SK-N-MC (cell line): ENCODE data around the gene DIDO1.
A peak's percentile ranks its signal among the peaks of the same experiment; 100 is the strongest.

ENCODE experiments used
- DNase-seq: peaks from one replicate; pipeline ENCODE4 v3.0.0-alpha.2; 2011; ENCODE audit warnings: low read depth, low spot score
- H3K27ac ChIP-seq: fragments of 200-600 bp; sonication (generic); 2 replicates; pipeline ENCODE4 v1.5.1; 2016; ENCODE audit warnings: mixed run types
- H3K36me3 ChIP-seq: fragments of 200-600 bp; sonication (generic); 2 replicates; pipeline ENCODE4 v1.6.1; 2017; ENCODE audit warnings: antibody characterized with exemption, low read length, mixed read lengths; ENCODE audit not compliant: insufficient read depth
- H3K4me3 ChIP-seq: fragments of 200-600 bp; sonication (generic); 2 replicates; pipeline ENCODE4 v1.5.1; 2016
- H3K9ac ChIP-seq: fragments of 200-600 bp; sonication (generic); 2 replicates; pipeline ENCODE4 v1.8.0; 2017; ENCODE audit warnings: mixed run types, mixed read lengths; ENCODE audit not compliant: insufficient read length
- H3K9me3 ChIP-seq: fragments of 200-600 bp; sonication (generic); 2 replicates; pipeline ENCODE4 v1.6.1; 2017; ENCODE audit warnings: low read depth, mild to moderate bottlenecking, antibody characterized with exemption, low read length, moderate library complexity, mixed read lengths
- EZH2 ChIP-seq: fragments of 200-600 bp; sonication (generic); IDR thresholded peaks from one replicate; pipeline ENCODE4 v1.6.1; 2017; ENCODE audit warnings: antibody characterized with exemption
- FOXP2 ChIP-seq: optimal IDR thresholded peaks from 2 replicates; pipeline ENCODE3; 2011; ENCODE audit warnings: mild to moderate bottlenecking, moderate library complexity; ENCODE audit not compliant: insufficient read depth; ENCODE audit errors: extremely low read length, control extremely low read depth
- POLR2AphosphoS5 ChIP-seq: IDR thresholded peaks from 2 replicates; pipeline ENCODE4 v1.6.1; 2012; ENCODE audit warnings: mild to moderate bottlenecking, low read depth, low read length, borderline replicate concordance

Gene DIDO1

GRCh38 chr20:62885896-62886708 is 40.2 kb downstream of the DIDO1 start:
- H3K27ac ChIP-seq, result peak overlapping the region; percentile 77
- DNase-seq, result no peak
- no peaks in the 10 kb centered on the region for H3K9me3 ChIP-seq
- no peak overlapping the region for H3K9ac ChIP-seq
- TF ChIP-seq FOXP2 (no peak), EZH2 (no peak), POLR2AphosphoS5 (no peak; the same call in 1 of the 2 replicates)
- 0 out of 2 replicates have a peak overlapping the region, but pooled peaks have one; percentile 23 for H3K4me3 ChIP-seq
- peaks cover 52% of the 10 kb centered on the region for H3K36me3 ChIP-seq

GRCh38 chr20:62885046-62885895 is 41.0 kb downstream of the DIDO1 start:
- H3K9me3 ChIP-seq, result no peaks in the 10 kb centered on the region
- H3K4me3 ChIP-seq, result 0 out of 2 replicates have a peak overlapping the region, but pooled peaks have one; percentile 23
- peak; percentile 3; the same call in 1 of the 2 replicates for TF ChIP-seq POLR2AphosphoS5
- TF ChIP-seq FOXP2, result no peak
- H3K27ac ChIP-seq, result peak overlapping the region; percentile 77
- H3K36me3 ChIP-seq, result peaks cover 44% of the 10 kb centered on the region
- no peak overlapping the region for H3K9ac ChIP-seq
- DNase-seq, result no peak

DNA sequence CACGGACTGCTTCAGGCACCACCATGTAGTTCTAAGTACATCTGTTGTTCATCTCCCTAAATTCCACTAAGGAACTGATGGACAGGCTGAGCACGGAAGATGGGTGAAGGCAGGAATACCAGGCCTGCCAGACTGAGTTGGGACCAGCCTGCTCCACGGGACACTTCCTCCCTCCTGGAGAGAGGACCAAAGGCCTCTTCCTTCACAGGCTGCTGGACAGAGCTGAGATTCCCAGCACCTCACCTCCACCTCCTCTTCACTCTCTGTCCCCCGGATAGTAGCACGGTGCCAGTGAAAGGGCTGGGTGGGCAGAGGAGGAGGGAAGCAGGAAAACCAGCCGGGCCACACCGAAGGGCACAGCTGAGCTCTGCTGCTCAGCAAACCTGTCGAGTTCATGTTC is 41.7 kb downstream of the DIDO1 start:
- DNase-seq, result no peak
- H3K4me3 ChIP-seq, result no peak overlapping the region
- no peaks in the 10 kb centered on the region for H3K9me3 ChIP-seq
- H3K9ac ChIP-seq, result no peak overlapping the region
- H3K27ac ChIP-seq, result peak overlapping the region; percentile 77; the same call in 1 of the 2 replicates
- H3K36me3 ChIP-seq, result peaks cover 37% of the 10 kb centered on the region
- TF ChIP-seq EZH2 (no peak), FOXP2 (no peak), POLR2AphosphoS5 (no peak; the same call in 1 of the 2 replicates)

DNA sequence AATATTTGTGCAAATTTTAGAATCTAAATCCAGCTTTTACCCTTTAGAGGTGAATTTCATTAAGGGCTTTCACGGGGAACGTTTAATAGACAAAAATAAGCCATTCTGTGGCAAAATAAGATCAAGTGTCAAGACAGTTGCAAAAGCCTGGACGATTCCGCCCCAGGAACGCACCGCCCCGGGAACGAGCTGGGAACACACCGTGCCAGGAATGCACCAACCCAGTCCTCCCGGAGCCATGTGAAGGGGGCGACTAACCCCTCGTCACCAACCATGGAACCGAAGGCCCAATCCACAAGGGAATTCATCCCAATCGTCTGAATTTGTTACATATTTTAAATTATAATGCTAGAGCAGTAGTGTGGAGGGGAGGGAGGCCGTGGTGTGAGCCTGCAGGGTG is 43.9 kb downstream of the DIDO1 start:
- Histone ChIP-seq H3K27ac (no peak overlapping the region), H3K9ac (no peak overlapping the region), H3K9me3 (no peaks in the 10 kb centered on the region), H3K4me3 (no peak overlapping the region), H3K36me3 (peaks cover 15% of the 10 kb centered on the region; the same call in 1 of the 2 replicates)
- TF ChIP-seq EZH2, result no peak
- no peak for TF ChIP-seq FOXP2
- no peak for TF ChIP-seq POLR2AphosphoS5
- no peak for DNase-seq

DNA sequence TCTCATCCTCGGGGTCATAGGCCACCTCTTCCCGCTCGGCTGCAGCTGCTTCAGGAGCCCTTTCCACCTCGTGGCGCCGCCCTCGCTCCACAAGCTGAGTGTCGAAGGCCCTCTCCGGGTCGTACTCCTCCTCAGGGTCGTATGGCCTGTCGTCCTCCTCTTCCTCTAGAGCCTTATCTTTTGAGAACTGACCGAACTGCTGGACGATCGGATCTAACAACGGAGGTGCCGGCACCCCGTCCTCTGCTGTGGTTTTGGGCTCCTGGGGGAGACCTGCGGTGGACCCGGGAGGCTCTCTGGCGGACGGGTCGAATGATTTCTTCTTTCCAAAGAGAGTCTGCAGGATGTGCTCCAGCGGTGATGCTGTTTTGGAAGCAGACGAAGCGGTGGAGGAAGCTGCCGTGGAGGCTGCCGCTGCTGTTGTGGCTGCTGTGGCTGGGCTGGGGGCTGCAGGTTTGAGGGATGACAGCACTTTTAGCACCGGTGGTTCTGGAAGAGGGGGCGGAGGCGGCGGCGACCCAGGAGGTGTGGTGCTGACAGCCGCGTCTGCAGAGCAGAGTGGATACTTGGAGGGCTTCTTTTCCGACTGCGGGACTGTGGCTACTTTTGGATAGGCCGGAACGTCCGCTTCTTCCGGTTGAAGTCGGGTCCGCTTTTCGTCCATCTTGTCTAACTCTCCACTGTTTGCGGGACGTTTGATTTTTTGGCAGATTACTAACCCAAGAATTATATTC is 44.5 kb downstream of the DIDO1 start:
- DNase-seq, result no peak
- H3K27ac ChIP-seq, result no peak overlapping the region
- no peak overlapping the region for H3K4me3 ChIP-seq
- H3K9me3 ChIP-seq, result no peaks in the 10 kb centered on the region
- TF ChIP-seq FOXP2, result no peak
- TF ChIP-seq EZH2, result no peak
- TF ChIP-seq POLR2AphosphoS5, result no peak
- no peak overlapping the region for H3K9ac ChIP-seq
- peaks cover 13% of the 10 kb centered on the region; the same call in 1 of the 2 replicates for H3K36me3 ChIP-seq

- H3K4me3 ChIP-seq, result no peak overlapping the region
- H3K36me3 ChIP-seq, result peaks cover 6% of the 10 kb centered on the region; the same call in 1 of the 2 replicates
- no peak overlapping the region for H3K9ac ChIP-seq
- H3K9me3 ChIP-seq, result no peaks in the 10 kb centered on the region
- H3K27ac ChIP-seq, result no peak overlapping the region
- DNase-seq, result no peak
- TF ChIP-seq POLR2AphosphoS5, result no peak
- no peak for TF ChIP-seq FOXP2
- no peak for TF ChIP-seq EZH2
These were observed 45.2 kb downstream of the DIDO1 start for GRCh38 chr20:62880935-62881661.

DNA sequence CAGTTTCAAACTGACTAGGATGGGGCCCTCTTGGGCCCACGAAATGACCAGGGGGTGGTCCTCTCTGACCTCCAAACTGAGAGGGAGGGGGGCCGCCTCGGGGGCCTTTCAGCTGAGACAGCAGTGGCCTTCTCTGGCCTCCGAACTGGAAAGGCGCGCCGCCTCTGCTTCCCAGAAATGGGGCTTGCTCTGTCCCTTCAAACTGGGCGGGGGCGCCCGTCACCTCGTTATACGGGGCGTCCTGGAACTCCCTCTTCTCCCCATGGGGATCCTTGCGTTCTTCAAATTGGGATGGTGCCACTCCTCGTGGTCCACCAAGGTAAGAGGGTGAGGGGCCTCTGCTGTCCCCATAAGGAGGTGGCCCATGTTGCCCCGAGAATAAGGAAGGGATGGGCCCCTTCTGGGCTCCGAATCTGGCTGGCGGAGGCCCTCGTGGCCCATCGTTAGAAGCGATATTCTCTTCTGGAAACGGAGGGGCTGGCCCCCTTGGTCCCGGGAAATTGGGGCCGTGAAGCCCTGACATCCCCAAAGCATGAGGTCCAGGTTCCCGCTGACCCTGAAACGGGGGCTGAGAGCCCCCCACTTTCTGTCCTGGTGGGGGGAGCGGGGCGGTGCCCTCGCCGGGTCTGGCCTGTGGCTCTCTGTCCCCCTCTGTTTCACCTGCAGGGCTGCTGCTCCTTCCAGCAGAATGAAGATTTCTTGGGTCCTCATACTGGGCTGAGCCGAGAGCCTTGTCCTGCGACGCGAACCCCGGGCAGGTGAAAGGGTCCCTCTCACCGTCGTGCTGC is 46.0 kb downstream of the DIDO1 start:
- H3K27ac ChIP-seq, result no peak overlapping the region
- no peaks in the 10 kb centered on the region for H3K9me3 ChIP-seq
- H3K4me3 ChIP-seq, result no peak overlapping the region
- TF ChIP-seq POLR2AphosphoS5, result no peak
- TF ChIP-seq FOXP2, result no peak
- TF ChIP-seq EZH2, result no peak
- no peak for DNase-seq
- peaks cover 6% of the 10 kb centered on the region; the same call in 1 of the 2 replicates for H3K36me3 ChIP-seq
- H3K9ac ChIP-seq, result no peak overlapping the region
